Forelimb muscle (tissue), 1 donor: ENCODE results near the gene MEF2B. TPM values are rescaled to one million over a fixed set of nuclear protein-coding genes. Genes with fewer than 3 reads are reported as not detected.
A peak's percentile ranks its signal among the peaks of the same experiment; 100 is the strongest.
"Not testable (repeated sequence)": the region's sequence is repeated elsewhere in the genome, so short reads cannot be mapped to it uniquely, and the experiment has no call there.

Experiments used
- DNase-seq: peaks from one replicate; pipeline ENCODE4 v3.0.0-alpha.2; 2013; ENCODE audit warnings: low read depth
- polyA plus RNA-seq: library from polyadenylated mRNA; unstranded; fragments of 120-200 nt; gene quantifications from one replicate; pipeline ENCODE4 v1.2.1, GENCODE V29; 2013; ENCODE audit not compliant: insufficient read length

MEF2B gene
- polyA plus RNA-seq, 1 donor, result 2.2 TPM

DNA sequence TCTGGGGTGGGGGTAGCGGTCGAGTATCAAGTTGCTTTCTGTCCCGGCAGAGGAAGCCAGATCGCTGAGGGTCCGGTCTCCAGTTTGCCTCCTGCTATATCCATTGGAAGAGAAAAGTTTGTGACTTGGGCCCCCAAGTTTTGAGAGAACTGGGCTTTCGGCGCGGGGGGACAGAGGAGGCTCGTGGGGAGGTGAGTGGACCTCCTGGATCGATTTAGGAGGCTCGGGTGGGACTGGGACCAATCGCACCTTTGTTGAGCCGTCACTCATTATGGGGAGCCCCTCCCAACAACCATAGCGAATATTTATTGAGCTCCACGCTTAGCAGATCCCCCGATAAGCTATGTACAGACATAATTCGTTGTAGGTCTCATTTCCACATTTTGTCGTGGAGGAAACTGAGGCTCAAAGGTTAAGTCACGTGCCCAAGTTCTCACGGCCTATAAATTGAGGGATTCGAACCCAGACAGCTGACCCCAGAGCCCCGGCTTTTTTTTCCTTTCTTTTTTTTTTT is 22.9 kb upstream of the MEF2B start:
- DNase-seq, result no peak

GRCh38 chr19:19192078-19192882 is 22.2 kb upstream of the MEF2B start, which contains the start of the genes BORCS8 and RFXANK:
TSS of gene BORCS8 (minus strand) at chr19:19192152. CDS start at chr19:19192117, 35 bp downstream.
TSS of gene RFXANK (plus strand) at chr19:19192258. CDS start at chr19:19193947, 1,689 bp downstream.
- peak; percentile 99 for DNase-seq

- no peak for DNase-seq
These were observed 21.7 kb upstream of the MEF2B start for GRCh38 chr19:19191768-19192077.

DNA sequence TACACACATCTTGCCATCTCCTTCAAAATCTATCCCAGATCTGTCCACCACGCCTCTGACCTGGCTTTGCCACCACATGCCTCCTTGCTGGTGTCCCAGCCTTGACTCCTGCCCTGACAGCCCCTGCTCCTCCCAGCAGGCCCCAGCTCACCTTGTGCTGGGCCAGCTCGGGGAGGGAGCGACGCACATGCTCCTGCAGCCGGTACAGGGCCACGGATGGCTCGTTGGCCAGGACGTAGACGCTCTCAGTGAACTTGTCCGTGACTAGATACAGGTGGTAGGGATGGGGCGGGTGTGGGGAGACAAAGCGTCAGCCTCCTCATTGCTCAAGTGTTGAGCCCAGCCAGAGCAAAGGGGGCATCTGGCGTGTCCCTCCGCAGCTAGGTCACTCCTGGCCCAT is 16.7 kb upstream of the MEF2B start:
- no peak for DNase-seq

GRCh38 chr19:19185853-19186740 is 16.0 kb upstream of the MEF2B start:
- DNase-seq, result no peak

DNA sequence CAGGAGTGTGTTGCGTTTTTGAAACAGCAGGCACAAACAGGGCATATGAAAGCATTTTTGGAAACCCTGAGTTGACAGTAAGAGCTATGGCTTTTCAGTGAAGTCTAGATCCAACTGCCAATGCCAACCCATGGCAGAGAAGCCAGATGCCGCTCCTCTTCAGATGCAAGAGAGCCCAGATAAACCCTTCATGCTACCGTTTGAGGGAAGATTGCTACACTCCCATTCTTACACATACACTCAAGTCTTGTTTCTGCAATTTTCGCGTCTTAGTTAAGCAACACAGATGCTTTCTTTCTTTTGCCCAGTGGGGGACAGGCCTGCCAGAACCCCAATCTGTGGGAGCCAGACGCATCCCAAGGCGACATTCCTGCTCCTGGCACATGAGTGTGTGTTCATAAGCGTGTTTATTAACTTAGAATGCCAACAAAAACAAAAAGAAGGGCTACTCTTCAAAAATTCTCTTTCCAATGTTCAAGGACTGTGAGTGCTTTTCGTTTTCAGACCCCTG is 11.5 kb upstream of the MEF2B start:
- no peak for DNase-seq

DNA sequence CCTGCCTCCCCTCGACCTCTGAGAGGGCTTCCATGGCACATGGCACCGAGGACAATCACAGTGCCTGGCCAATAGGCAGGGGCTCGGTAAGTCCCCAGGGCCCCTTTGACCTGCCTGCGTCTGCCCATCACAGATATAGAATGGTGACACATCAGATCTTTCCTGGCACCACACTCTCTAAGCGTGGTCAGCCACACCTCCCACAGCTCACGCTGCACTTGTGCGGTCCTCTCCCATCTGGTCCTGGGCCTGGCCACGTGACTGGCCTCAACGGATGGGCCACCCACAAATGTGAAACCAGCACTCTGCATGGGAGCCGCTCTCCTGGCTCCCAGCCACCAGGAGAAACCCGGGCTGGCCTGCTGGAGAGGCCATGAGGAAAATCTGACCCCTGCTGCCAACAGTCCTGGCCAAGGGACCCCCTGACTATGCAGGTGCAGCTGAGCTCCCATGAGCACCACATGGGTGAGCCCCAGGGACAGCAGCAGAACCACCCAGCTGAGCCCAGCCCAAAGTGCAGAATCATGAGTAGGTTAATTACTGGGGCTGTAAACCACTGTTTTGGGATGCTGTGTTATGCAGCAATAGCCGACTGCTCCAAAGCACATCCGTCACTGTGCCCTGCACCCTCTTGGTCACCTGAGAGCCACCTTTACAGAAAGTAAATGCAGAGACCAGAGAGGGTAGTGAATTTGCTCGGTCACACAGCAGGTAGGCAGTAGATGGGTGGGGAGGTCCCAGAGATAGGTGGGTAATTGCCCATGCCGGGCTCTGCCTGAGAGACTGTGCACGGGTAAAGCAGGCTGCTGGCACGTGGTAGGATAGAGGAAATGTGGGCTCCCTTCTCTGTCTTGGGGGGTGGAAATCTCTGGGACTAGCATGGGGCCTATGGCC is 9.7 kb upstream of the MEF2B start:
- DNase-seq, result no peak

- no peak for DNase-seq
These were observed 6.9 kb upstream of the MEF2B start for GRCh38 chr19:19176950-19177349.

DNA sequence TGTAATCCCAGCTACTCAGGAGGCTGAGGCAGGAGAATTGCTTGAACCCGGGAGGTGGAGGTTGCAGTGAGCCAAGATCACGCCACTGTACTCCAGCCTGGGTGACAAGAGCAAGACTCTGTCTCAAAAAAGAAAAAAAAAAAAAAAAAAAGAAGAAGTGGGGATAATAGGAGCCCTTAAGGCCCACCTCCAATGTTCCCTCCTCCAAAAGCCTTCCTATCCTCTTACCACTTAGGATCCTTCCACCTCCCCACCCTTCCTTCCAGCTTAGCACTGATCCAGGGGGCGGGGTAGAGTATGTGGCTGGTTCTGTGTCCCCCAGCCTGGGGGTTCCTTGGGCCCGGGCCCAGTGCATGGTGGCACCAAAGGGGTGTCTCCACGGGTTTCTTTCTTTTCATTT is 3.2 kb upstream of the MEF2B start:
- not testable (repeated sequence) for DNase-seq

DNA sequence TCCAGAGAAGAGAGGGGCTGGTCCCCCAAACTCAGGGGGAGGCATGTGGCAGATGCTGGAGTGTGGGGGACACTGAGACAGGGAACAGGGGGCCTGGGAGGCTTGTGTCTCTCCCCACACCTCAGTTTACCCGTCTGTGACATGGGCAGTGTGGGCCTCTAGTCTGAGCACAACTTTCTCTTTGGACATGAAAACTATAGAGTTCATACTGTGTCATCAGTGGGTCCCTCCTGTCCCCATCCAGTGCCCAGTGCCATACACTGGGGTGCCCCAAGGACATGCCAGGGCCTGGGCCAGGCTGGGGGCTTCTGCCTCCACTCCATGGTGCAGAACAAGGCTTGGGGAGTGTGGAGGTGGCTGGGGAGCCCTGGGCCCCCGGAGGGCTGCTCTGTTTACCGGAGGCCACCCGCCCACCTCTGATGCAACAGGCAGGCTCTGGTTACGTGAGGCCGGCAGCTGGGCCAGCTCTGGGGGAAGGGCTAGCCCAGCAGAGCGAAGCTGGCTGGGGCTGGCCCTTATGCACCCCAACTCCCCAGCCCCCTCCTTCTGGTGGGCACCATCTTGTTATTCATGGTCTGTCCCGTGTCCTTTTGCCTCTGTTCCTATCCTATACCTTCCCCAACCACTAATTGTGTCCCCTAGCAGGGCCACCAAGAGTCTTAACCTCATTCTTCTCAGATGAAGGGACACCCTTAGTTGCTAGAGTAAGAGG is 1.9 kb upstream of the MEF2B start:
- no peak for DNase-seq

DNA sequence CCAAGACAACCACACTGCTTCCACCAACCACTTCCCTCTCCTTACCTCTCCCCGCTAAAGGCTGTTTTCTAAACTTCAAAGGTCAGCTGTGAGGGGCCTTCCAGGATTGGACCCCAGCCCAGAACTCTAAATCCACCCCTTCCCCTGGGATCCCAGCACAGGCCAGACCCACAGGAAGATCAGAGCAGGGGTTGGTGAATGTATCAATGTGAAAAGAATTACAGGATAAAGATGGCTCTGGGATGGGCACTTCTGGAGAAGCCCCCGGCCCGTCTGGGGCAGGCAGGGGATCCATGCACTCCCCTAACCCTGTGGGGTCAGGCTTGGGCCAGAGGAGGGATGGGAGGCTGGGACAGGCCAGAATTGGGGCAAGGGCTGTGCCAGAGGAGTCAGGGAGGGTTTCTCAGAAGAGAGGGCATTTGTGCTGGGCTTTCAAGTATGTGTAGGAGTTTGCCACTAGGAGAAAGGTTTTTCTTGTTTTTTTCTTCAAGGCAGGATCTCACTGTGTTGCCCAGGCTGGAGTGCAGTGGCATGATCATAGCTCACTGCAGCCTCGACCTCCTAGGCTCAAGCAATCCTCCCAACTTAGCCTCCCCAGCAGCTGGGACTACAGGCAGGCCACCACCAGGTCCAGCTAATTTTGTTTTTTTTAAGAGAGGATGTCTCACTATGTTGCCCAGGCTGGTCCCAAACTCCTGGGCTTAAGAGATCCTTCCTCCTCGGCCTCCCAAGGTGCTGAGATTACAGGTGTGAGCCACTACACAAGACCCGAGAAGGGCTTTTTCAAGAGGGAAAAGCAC is 1.0 kb upstream of the MEF2B start:
- no peak for DNase-seq

DNA sequence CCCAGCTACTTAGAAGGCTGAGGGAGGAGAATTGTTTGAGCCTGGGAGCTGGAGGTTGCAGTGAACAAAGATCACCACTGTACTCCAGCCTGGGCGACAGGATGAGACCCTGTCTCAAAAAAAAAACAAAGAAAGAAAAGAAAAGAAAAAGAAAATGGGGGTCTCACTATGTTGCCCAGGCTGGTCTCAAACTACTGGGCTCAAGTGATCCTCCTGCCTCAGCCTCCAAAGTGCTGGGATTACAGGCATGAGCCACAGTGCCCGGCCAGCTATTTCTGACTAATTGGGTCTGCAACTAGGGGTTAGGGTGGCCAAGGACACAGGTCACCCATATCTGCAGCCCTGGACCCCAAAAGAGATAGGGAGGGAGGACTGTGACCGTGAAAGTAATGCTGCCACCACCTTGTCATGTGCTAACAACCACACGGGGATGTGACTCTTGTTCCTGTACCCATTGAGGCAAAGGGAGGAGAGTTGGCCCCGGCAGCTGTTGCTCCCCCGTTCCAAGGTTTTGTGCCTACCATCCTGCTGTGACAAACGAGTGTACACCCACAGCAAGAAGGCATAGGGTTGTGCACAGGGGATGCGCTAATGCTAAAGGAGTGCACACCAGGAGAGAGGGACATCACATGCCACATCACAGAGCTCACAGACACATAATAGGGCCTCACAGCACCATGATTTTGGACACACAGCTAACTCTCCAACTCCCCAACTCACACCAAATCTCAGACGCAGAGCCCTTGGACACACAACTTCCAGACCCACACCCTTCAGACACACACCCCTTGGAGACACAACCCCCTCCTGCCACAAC is 619 bp downstream of the MEF2B start:
- DNase-seq, result no peak

DNA sequence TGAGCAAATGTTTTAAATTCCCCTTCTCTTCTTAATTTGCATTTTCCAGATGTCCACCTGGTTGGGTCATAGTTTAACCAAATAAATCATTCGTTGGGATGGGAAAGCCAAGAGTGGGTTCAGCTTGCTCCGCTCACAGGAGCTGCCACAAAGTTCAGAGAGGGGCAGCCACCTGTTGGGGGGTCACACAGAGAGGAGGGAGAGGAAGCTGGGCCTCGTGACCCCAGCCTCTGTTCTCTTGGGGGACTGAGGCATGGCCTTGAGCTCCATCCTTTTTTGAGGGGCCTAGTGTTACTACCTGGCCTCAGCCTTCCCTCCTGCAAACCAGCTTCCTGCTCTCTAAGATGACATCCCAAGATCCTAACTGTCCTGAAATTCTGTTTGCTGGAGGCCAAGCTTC is 2.5 kb downstream of the MEF2B start:
- DNase-seq, result no peak

DNA sequence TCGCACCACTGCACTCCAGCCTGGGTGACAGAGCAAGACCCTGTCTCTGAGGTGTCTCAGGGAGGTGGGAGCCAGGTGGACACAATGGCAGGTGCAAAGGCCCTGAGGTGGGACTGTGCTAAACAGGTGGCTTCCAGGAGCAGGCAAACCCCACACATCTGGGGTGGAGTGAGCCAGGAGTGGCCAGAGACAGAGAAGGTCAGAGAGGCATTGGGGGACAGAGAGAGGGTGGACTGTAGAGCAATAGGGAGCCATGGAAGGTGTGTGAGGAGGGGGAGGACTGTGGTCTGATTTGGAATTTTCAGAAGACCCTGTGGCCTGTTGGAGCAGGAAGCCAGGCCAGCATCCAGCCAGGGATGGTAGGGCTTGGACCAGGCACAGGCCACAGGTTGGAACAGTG is 4.7 kb downstream of the MEF2B start:
- DNase-seq, result no peak

DNA sequence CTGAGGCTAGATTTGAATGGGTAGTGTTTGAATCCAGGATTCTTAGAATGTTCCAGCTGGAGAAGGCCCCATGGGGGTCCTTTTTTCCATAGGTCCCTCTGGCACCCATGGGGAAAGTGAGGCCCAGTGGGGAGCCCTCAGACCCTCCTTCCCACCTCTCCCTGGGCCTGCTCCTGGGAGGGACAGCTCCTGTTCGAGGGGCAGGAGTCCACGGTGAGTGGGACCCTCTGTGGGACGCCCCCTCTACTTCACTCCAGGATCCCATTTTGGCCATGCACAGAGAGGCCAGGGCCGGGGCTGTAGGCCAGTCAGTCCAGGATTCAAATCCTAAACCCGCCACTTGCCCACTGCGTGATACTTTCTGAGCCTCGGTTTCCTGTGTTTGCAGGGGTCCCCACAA is 7.6 kb downstream of the MEF2B start:
- DNase-seq, result no peak

GRCh38 chr19:19160461-19161035 is 9.5 kb downstream of the MEF2B start:
- no peak for DNase-seq

DNA sequence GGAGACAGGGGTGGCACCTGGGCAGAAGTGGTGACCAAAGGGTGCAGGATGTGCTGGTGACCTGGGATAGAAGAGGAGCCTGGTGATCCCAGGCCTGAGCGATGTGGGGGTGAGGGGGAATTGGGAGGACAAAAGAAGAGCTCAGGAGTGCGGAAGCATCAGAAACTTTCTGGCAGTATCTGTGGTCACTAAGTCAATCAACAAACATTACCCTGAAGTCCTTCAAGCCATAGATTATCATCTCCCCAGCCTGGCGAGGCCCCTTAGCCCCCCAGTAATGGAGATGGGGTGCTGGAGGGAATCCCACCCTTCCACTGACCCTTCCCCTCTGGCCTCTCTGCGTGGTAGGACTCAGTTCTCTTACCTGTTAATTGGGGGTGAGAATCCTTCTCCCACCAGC is 10.5 kb downstream of the MEF2B start:
- DNase-seq, result no peak

DNA sequence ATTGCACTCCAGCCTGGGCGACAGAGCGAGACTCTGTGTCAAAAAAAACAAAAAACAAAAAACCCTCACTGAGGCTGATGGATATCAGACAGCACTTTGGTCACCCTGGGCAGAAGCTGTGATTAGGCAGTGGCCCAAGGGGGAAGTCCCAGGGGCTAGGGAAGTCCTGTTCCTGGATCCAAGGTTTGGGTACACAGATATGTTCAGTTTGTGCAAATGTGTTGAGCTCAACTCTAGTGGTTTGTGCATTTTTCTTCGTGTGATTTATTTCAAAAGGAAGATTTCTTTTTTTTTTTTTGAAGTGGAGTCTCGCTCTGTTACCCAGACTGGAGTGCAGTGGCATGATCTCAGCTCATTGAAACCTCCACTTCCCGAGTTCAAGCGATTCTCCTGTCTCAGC is 12.3 kb downstream of the MEF2B start:
- no peak for DNase-seq
